K562 (cell line): ENCODE measurements around the gene MMP1. TPM values are rescaled to one million over a fixed set of nuclear protein-coding genes. Genes with fewer than 3 reads are reported as not detected.

Experiments used
- ATAC-seq: fragments of 200-7000 bp; cut with Tn5 transposase; 3 replicates; pipeline ENCODE4 v1.9.1; 2020; ENCODE audit warnings: moderate library complexity
- BruUV-seq: library from RNA; stranded (reverse); fragments of 400-500 nt; replicated peaks from 2 replicates; lab custom pipeline; 2021; lab: Mats Ljungman, UMichigan
- CTCF ChIA-PET: fragments of 300-600 bp; formaldehyde crosslinking; extraction: SDS; loops from one replicate; lab custom pipeline; 2021; ENCODE audit warnings: low intra/inter-chr PET ratio; lab: Yijun Ruan, JAX
- POLR2A ChIA-PET: fragments of 300-600, 350-650 bp; sonication (Branson Sonifier 250); formaldehyde crosslinking; extraction: SDS; loops from one replicate; lab custom pipeline; 2021; ENCODE audit warnings: antibody characterized with exemption, inconsistent platforms; lab: Yijun Ruan, JAX
- DNase-seq, 4 experiments: peaks; one replicate each; pipeline versions ENCODE4 v3.0.0 to v3.0.0-alpha.2; 2011 to 2018; ENCODE audit warnings: low spot score in 3 of 4, mixed read lengths in 3 of 4; ENCODE audit errors: extremely low read depth in 1 of 4
- FAIRE-seq: peaks from 2 replicates; lab custom pipeline; 2011; peaks lifted over from hg19 to GRCh38; lab: Jason Lieb, UNC
- H2AFZ ChIP-seq: 2 replicates; pipeline ENCODE4 v1.6.0; 2011; ENCODE audit warnings: low read depth, low read length, control low read depth, inconsistent platforms
- H3K27ac ChIP-seq: fragments of 200-600 bp; 3 replicates; pipeline ENCODE4 v1.8.0; 2011; ENCODE audit warnings: low read depth, mild to moderate bottlenecking, control low read depth, inconsistent platforms, low read length, moderate library complexity, mixed read lengths; ENCODE audit errors: extremely low read depth
- H3K27me3 ChIP-seq, 2 experiments: fragments of 300-600 bp in 1 of 2; 2 replicates in 1 of 2; 3 replicates in 1 of 2; pipeline versions ENCODE4 v1.6.0 to v1.8.0; 2011; ENCODE audit warnings: inconsistent platforms in 2 of 2, low read length in 2 of 2, mild to moderate bottlenecking in 1 of 2, mixed read lengths in 1 of 2, moderate library complexity in 1 of 2; ENCODE audit not compliant: control insufficient read depth in 2 of 2, insufficient read depth in 2 of 2
- H3K36me3 ChIP-seq: fragments of 300-600 bp; 3 replicates; pipeline ENCODE4 v1.8.0; 2011; ENCODE audit warnings: mild to moderate bottlenecking, low read length, inconsistent platforms; ENCODE audit not compliant: control insufficient read depth, insufficient read depth
- H3K4me1 ChIP-seq, 2 experiments: fragments of 200-600 bp in 1 of 2; replicated peaks in 1 of 2; 2 replicates in 1 of 2; 3 replicates in 1 of 2; pipeline versions ENCODE4 v1.5.1 to v1.8.0; 2011; ENCODE audit warnings: inconsistent platforms in 2 of 2, low read length in 2 of 2, mild to moderate bottlenecking in 1 of 2, mixed read lengths in 1 of 2, moderate library complexity in 1 of 2; ENCODE audit not compliant: control insufficient read depth in 2 of 2, insufficient read depth in 2 of 2
- H3K4me2 ChIP-seq: 2 replicates; pipeline ENCODE4 v1.6.1; 2011; ENCODE audit warnings: low read length, control low read depth, inconsistent platforms, mixed read lengths; ENCODE audit not compliant: insufficient read depth
- H3K4me3 ChIP-seq: fragments of 200-600 bp; sonication (generic), shearing (Covaris generic); 2 replicates; pipeline ENCODE4 v1.5.1; 2016; ENCODE audit warnings: control low read depth, inconsistent platforms
- H3K79me2 ChIP-seq: fragments of 200-600 bp; 3 replicates; pipeline ENCODE4 v1.8.0; 2011; ENCODE audit warnings: low read length, inconsistent platforms; ENCODE audit not compliant: control insufficient read depth, insufficient read depth
- H3K9ac ChIP-seq, 2 experiments: 2 replicates each; pipeline versions ENCODE4 v1.6.0 to v1.6.1; 2011; ENCODE audit warnings: low read depth in 2 of 2, low read length in 2 of 2, control low read depth in 1 of 2, inconsistent platforms in 1 of 2, mild to moderate bottlenecking in 1 of 2, mixed read lengths in 1 of 2; ENCODE audit not compliant: insufficient read depth in 1 of 2
- H3K9me1 ChIP-seq: one replicate; pipeline ENCODE4 v1.6.0; 2011; ENCODE audit warnings: inconsistent platforms, mild to moderate bottlenecking, low read length, moderate library complexity; ENCODE audit not compliant: control insufficient read depth, insufficient read depth
- H3K9me3 ChIP-seq: replicated peaks from 2 replicates; pipeline ENCODE4 v1.5.1; 2011; ENCODE audit warnings: low read depth, low read length, inconsistent platforms; ENCODE audit not compliant: control insufficient read depth, insufficient read depth
- H4K20me1 ChIP-seq: replicated peaks from 2 replicates; pipeline ENCODE4 v1.6.1; 2011; ENCODE audit warnings: low read length, inconsistent platforms, mixed read lengths; ENCODE audit not compliant: control insufficient read depth, insufficient read depth
- ELK1 ChIP-seq: sonication (generic); formaldehyde crosslinking; IDR thresholded peaks from 2 replicates; pipeline ENCODE4 v1.8.1; 2022; ENCODE audit warnings: missing genetic modification reagents
- HINFP ChIP-seq: fragments of 450-650 bp; conservative IDR thresholded peaks from 2 replicates; pipeline ENCODE4 v1.6.1; 2016; ENCODE audit warnings: missing genetic modification characterization, low read depth, mild to moderate bottlenecking, control low read depth, missing compliant biosample characterization
- LARP7 ChIP-seq: fragments of 450-650 bp; IDR thresholded peaks from 2 replicates; pipeline ENCODE4 v1.6.1; 2016
- MECOM ChIP-seq: fragments of 250-450 bp; sonication (Bioruptor Pico); IDR thresholded peaks from 2 replicates; pipeline ENCODE4 v1.8.0; 2022; ENCODE audit warnings: inconsistent platforms
- PTRF ChIP-seq: fragments of 450-650 bp; IDR thresholded peaks from 2 replicates; pipeline ENCODE4 v1.6.1; 2016; ENCODE audit warnings: mild to moderate bottlenecking, missing genetic modification characterization, missing compliant biosample characterization
- ZBTB12 ChIP-seq: fragments of 250-450 bp; sonication (Bioruptor Pico); IDR thresholded peaks from 2 replicates; pipeline ENCODE4 v1.4.0; 2020
- ZFX ChIP-seq: sonication (generic); formaldehyde crosslinking; IDR thresholded peaks from 2 replicates; pipeline ENCODE4 v1.8.0; 2022; ENCODE audit warnings: mild to moderate bottlenecking, missing genetic modification reagents, moderate library complexity
- ZNF695 ChIP-seq: fragments of 450-650 bp; formaldehyde crosslinking; IDR thresholded peaks from 2 replicates; pipeline ENCODE4 v1.4.0; 2020; ENCODE audit warnings: mild to moderate bottlenecking, moderate library complexity
- WGBS: fragments of 100-300 bp; shearing (Covaris generic); methylation state at CpG from one replicate; pipeline ENCODE4 v1.1.6; 2016; ENCODE audit warnings: low coverage, mixed read lengths; ENCODE audit not compliant: insufficient coverage; ENCODE audit errors: missing lambda C conversion rate; 5-methylcytosine and 5-hydroxymethylcytosine counted together
- in situ Hi-C: fragments of 300-500 bp; cut with MboI; formaldehyde crosslinking; loops from 4 replicates; pipeline ENCODE4 v1.15.0; 2018; ENCODE audit warnings: inconsistent platforms, mixed read lengths
- intact Hi-C: fragments of 100-400 bp; cut with micrococcal nuclease; formaldehyde crosslinking; loops from 2 replicates; pipeline ENCODE4 v1.14.2; 2022
- polyA plus RNA-seq, 8 experiments: library from polyadenylated mRNA; depleted of rRNA in 4 of 8; stranded (reverse) in 5 of 8; unstranded in 3 of 8; fragments of >200 nt; fragmentation: Nextera tagmentation in 2 of 8; fragmentation: Illumina TruSeq in 1 of 8; extraction: Ambion mirVana in 2 of 8; extraction: Trizol in 1 of 8; gene quantifications; 2 replicates each; pipeline versions ENCODE4 v1.2.1 to v1.2.3, GENCODE V29; 2011 to 2014; ENCODE audit warnings: inconsistent platforms in 1 of 8, missing spikeins in 1 of 8
- total RNA-seq, 7 experiments: library from RNA; depleted of rRNA in 6 of 7; stranded (reverse); fragments of >200 nt in 6 of 7; fragmentation: Illumina TruSeq in 2 of 7; extraction: Trizol in 2 of 7; gene quantifications; 2 replicates each; pipeline versions ENCODE4 v1.2.1 to v1.2.3, GENCODE V29; 2011 to 2021; ENCODE audit warnings: low replicate concordance in 1 of 7
- TF ChIP-seq, protein P1 (sequence below): fragments of 250-450 bp; sonication (Bioruptor Pico); IDR thresholded peaks from 2 replicates; pipeline ENCODE4 v1.5.0; 2020; ENCODE audit warnings: mild to moderate bottlenecking
- TF ChIP-seq, protein P2 (sequence below): fragments of 250-450 bp; sonication (Bioruptor Pico); IDR thresholded peaks from 2 replicates; pipeline ENCODE4 v1.8.0; 2021; ENCODE audit warnings: mild to moderate bottlenecking, moderate library complexity
- TF ChIP-seq, protein P3 (sequence below): IDR thresholded peaks from 2 replicates; pipeline ENCODE4 v1.6.1; 2011; ENCODE audit not compliant: insufficient read length; ENCODE audit errors: extremely low read depth
- TF ChIP-seq, protein P4 (sequence below): fragments of 250-450 bp; sonication (Bioruptor Pico); IDR thresholded peaks from 2 replicates; pipeline ENCODE4 v1.5.0; 2020; ENCODE audit warnings: mild to moderate bottlenecking, borderline replicate concordance

MMP1 gene
- total and polyA plus RNA-seq, 9 of the 15 experiments (the other 6 are each of a cell fraction or from before 2014, with no cell fraction given), result 0.06 to 0.33 (median 0.15) TPM; not detected in 2

- Histone ChIP-seq H3K79me2 (no peaks in the 10 kb centered on the region), H3K36me3 (no peaks in the 10 kb centered on the region), H3K9me1 (no peaks in the 10 kb centered on the region), H3K9me3 (no peaks in the 10 kb centered on the region), H4K20me1 (no peaks in the 10 kb centered on the region), H3K9ac (no peak overlapping the region), H3K27ac (no peak overlapping the region), H3K4me2 (no peak overlapping the region), H2AFZ (no peak overlapping the region), H3K4me1 (no peaks in the 10 kb centered on the region), H3K27me3 (no peaks in the 10 kb centered on the region), H3K4me3 (no peak overlapping the region)
- WGBS, result 0% methylated on average over 3 of the region's 3 CpGs
- DNase-seq, result no peak
- ATAC-seq, result no peak
- in situ Hi-C loops (no loop called here), intact Hi-C loops (loop anchor here (10.0 kb wide), 1 partner anchor 198 kb away; no protein-coding TSS in a partner anchor)
- ChIA-PET CTCF (no interaction called here), POLR2A (no interaction called here)
- BruUV-seq, result no TSS peak
- FAIRE-seq, result no peak
- TF ChIP-seq, protein P1, sequence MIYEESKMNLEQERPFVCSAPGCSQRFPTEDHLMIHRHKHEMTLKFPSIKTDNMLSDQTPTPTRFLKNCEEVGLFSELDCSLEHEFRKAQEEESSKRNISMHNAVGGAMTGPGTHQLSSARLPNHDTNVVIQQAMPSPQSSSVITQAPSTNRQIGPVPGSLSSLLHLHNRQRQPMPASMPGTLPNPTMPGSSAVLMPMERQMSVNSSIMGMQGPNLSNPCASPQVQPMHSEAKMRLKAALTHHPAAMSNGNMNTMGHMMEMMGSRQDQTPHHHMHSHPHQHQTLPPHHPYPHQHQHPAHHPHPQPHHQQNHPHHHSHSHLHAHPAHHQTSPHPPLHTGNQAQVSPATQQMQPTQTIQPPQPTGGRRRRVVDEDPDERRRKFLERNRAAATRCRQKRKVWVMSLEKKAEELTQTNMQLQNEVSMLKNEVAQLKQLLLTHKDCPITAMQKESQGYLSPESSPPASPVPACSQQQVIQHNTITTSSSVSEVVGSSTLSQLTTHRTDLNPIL (CRISPR knock-in tag), result no peak
- TF ChIP-seq ZNF695 (CRISPR knock-in tag) (no peak), ZFX (CRISPR knock-in tag) (no peak), LARP7 (no peak), ELK1 (CRISPR knock-in tag) (no peak), HINFP (no peak), PTRF (tag) (no peak), MECOM (CRISPR knock-in tag) (no peak), ZBTB12 (CRISPR knock-in tag) (no peak)
- TF ChIP-seq, protein P2, sequence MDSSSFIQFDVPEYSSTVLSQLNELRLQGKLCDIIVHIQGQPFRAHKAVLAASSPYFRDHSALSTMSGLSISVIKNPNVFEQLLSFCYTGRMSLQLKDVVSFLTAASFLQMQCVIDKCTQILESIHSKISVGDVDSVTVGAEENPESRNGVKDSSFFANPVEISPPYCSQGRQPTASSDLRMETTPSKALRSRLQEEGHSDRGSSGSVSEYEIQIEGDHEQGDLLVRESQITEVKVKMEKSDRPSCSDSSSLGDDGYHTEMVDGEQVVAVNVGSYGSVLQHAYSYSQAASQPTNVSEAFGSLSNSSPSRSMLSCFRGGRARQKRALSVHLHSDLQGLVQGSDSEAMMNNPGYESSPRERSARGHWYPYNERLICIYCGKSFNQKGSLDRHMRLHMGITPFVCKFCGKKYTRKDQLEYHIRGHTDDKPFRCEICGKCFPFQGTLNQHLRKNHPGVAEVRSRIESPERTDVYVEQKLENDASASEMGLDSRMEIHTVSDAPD (CRISPR knock-in tag), result no peak
- TF ChIP-seq, protein P3, sequence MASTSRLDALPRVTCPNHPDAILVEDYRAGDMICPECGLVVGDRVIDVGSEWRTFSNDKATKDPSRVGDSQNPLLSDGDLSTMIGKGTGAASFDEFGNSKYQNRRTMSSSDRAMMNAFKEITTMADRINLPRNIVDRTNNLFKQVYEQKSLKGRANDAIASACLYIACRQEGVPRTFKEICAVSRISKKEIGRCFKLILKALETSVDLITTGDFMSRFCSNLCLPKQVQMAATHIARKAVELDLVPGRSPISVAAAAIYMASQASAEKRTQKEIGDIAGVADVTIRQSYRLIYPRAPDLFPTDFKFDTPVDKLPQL, result no peak
- TF ChIP-seq, protein P4, sequence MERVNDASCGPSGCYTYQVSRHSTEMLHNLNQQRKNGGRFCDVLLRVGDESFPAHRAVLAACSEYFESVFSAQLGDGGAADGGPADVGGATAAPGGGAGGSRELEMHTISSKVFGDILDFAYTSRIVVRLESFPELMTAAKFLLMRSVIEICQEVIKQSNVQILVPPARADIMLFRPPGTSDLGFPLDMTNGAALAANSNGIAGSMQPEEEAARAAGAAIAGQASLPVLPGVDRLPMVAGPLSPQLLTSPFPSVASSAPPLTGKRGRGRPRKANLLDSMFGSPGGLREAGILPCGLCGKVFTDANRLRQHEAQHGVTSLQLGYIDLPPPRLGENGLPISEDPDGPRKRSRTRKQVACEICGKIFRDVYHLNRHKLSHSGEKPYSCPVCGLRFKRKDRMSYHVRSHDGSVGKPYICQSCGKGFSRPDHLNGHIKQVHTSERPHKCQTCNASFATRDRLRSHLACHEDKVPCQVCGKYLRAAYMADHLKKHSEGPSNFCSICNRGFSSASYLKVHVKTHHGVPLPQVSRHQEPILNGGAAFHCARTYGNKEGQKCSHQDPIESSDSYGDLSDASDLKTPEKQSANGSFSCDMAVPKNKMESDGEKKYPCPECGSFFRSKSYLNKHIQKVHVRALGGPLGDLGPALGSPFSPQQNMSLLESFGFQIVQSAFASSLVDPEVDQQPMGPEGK (CRISPR knock-in tag), result no peak
Observed at GRCh38 chr11:102836290-102836875, 38.4 kb upstream of the MMP1 start.
